Measurements from ENCODE around the gene EPS15. TPM values are rescaled to one million over a fixed set of nuclear protein-coding genes. Genes with fewer than 3 reads are reported as not detected.

The EPS15 gene
- total RNA-seq, 1 donor from 2014 or later: 64.5 TPM

- no peak overlapping the region for H3K27ac ChIP-seq (replicated peaks)
- H3K4me1 ChIP-seq: peaks cover 1% of the 10 kb centered on the region
- H3K36me3 ChIP-seq: no peaks in the 10 kb centered on the region
- no peaks in the 10 kb centered on the region for H3K27me3 ChIP-seq (ENCODE audit: low read depth)
- intact Hi-C loops (cut with micrococcal nuclease): no loop called here
- no peaks in the 10 kb centered on the region for H3K9me3 ChIP-seq (replicated peaks)
- no peak for DNase-seq
- H3K4me3 ChIP-seq: no peak overlapping the region
- TF ChIP-seq CTCF (IDR thresholded peaks at IDR 0.05; ENCODE audit: borderline replicate concordance): no peak
Measured at GRCh38 chr1:51523931-51524330, 4.9 kb upstream of the EPS15 start.

GRCh38 chr1:51520700-51521248 lies 1.7 kb upstream of the EPS15 start:
- Histone ChIP-seq H3K27me3 (ENCODE audit: low read depth) (no peaks in the 10 kb centered on the region), H3K9me3 (replicated peaks) (no peaks in the 10 kb centered on the region), H3K27ac (replicated peaks) (peak overlapping the region; percentile 5), H3K4me1 (peaks cover 32% of the 10 kb centered on the region), H3K36me3 (no peaks in the 10 kb centered on the region), H3K4me3 (no peak overlapping the region)
- intact Hi-C loops (cut with micrococcal nuclease): no loop called here
- no peak for DNase-seq
- no peak for TF ChIP-seq CTCF (IDR thresholded peaks at IDR 0.05; ENCODE audit: borderline replicate concordance)

GRCh38 chr1:51519865-51520699 lies 1.0 kb upstream of the EPS15 start:
- H3K36me3 ChIP-seq: no peaks in the 10 kb centered on the region
- intact Hi-C loops (cut with micrococcal nuclease): no loop called here
- H3K4me3 ChIP-seq: no peak overlapping the region
- peak overlapping the region; percentile 49 for H3K27ac ChIP-seq (replicated peaks)
- no peaks in the 10 kb centered on the region for H3K9me3 ChIP-seq (replicated peaks)
- no peak for TF ChIP-seq CTCF (IDR thresholded peaks at IDR 0.05; ENCODE audit: borderline replicate concordance)
- peaks cover 39% of the 10 kb centered on the region for H3K4me1 ChIP-seq
- H3K27me3 ChIP-seq (ENCODE audit: low read depth): no peaks in the 10 kb centered on the region
- DNase-seq: no peak

GRCh38 chr1:51518586-51519047 lies 449 bp downstream of the EPS15 start:
- Histone ChIP-seq H3K4me1 (peaks cover 53% of the 10 kb centered on the region), H3K36me3 (no peaks in the 10 kb centered on the region), H3K9me3 (replicated peaks) (no peaks in the 10 kb centered on the region), H3K27ac (replicated peaks) (peak overlapping the region; percentile 97), H3K27me3 (ENCODE audit: low read depth) (no peaks in the 10 kb centered on the region), H3K4me3 (peak overlapping the region; percentile 84)
- peak; percentile 50 for DNase-seq
- intact Hi-C loops (cut with micrococcal nuclease): no loop called here
- no peak for TF ChIP-seq CTCF (IDR thresholded peaks at IDR 0.05; ENCODE audit: borderline replicate concordance)

GRCh38 chr1:51518033-51518585 lies 957 bp downstream of the EPS15 start:
- TF ChIP-seq CTCF (IDR thresholded peaks at IDR 0.05; ENCODE audit: borderline replicate concordance): no peak
- Histone ChIP-seq H3K9me3 (replicated peaks) (no peaks in the 10 kb centered on the region), H3K27ac (replicated peaks) (peak overlapping the region; percentile 97), H3K27me3 (ENCODE audit: low read depth) (no peaks in the 10 kb centered on the region), H3K36me3 (no peaks in the 10 kb centered on the region), H3K4me1 (peaks cover 58% of the 10 kb centered on the region), H3K4me3 (peak overlapping the region; percentile 84)
- intact Hi-C loops (cut with micrococcal nuclease): no loop called here
- DNase-seq: peak; percentile 33
